ENCODE data around the gene PDXDC1.

DNA sequence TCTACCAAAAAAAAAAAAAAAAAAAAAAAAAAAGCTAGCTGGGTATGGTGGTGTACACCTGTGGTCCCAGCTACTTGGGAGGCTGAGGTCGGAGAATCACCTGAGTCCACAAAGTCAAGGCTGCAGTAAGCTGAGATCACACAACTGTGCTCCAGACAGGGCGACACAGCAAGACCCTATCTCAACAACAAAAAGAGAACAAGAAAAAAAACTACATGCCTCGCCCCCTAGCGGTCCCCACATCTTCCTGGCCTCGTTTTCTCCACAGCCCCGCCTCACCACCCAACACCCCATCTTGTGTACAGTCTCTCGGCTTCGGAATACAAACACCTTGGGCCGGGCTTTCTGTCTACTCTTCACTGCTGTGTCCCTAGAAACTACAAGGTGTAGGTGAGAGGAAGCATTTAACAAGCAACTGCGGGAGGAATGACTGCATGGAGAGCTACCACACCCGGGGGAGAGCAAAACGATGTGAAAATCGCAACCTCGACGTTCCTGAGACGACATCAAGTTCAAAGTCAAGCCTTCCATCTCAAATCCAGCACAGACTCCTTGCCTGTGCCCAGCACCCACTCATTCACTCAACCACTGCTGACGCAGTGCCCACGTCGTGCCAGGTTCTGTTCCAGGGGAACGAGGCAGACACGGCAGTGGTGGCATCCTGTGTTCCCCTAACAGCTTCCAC lies 72.0 kb downstream of the PDXDC1 start:
- TF ChIP-seq, protein P1, sequence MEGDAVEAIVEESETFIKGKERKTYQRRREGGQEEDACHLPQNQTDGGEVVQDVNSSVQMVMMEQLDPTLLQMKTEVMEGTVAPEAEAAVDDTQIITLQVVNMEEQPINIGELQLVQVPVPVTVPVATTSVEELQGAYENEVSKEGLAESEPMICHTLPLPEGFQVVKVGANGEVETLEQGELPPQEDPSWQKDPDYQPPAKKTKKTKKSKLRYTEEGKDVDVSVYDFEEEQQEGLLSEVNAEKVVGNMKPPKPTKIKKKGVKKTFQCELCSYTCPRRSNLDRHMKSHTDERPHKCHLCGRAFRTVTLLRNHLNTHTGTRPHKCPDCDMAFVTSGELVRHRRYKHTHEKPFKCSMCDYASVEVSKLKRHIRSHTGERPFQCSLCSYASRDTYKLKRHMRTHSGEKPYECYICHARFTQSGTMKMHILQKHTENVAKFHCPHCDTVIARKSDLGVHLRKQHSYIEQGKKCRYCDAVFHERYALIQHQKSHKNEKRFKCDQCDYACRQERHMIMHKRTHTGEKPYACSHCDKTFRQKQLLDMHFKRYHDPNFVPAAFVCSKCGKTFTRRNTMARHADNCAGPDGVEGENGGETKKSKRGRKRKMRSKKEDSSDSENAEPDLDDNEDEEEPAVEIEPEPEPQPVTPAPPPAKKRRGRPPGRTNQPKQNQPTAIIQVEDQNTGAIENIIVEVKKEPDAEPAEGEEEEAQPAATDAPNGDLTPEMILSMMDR (IDR thresholded peaks at IDR 0.05): no peak
- TF ChIP-seq POLR2A (IDR thresholded peaks at IDR 0.05): no peak

All from uterus (tissue), 2 donors.